MCF 10A (cell line): Measurements from ENCODE around the gene HIF1AN. TPM values are rescaled to one million over a fixed set of nuclear protein-coding genes. Genes with fewer than 3 reads are reported as not detected.

Source experiments
- BruUV-seq: library from RNA; stranded (reverse); fragments of 400-500 nt; replicated peaks from 2 replicates; lab custom pipeline; 2021; lab: Mats Ljungman, UMichigan
- CTCF ChIA-PET: fragments of 300-600 bp; sonication (Branson Sonifier 250); formaldehyde crosslinking; extraction: SDS; loops from one replicate; lab custom pipeline; 2021; ENCODE audit warnings: antibody characterized with exemption, inconsistent platforms; lab: Yijun Ruan, JAX
- POLR2A ChIA-PET: fragments of 300-600, 350-650 bp; sonication (Branson Sonifier 250); formaldehyde crosslinking; extraction: SDS; loops from one replicate; lab custom pipeline; 2020; ENCODE audit warnings: antibody characterized with exemption, inconsistent platforms; lab: Yijun Ruan, JAX
- DNase-seq: peaks from one replicate; pipeline ENCODE4 v3.0.0-alpha.2; 2018; ENCODE audit not compliant: unreplicated experiment
- H3K27ac Mint-ChIP-seq: one replicate; pipeline ENCODE4 v1.8.0; 2022; ENCODE audit warnings: mild to moderate bottlenecking, low read depth, mixed read lengths; ENCODE audit not compliant: unreplicated experiment
- H3K27me3 Mint-ChIP-seq: one replicate; pipeline ENCODE4 v1.8.0; 2022; ENCODE audit warnings: mixed read lengths; ENCODE audit not compliant: insufficient read depth, unreplicated experiment
- H3K36me3 Mint-ChIP-seq: one replicate; pipeline ENCODE4 v1.8.0; 2022; ENCODE audit warnings: mild to moderate bottlenecking, moderate library complexity, mixed read lengths; ENCODE audit not compliant: insufficient read depth, unreplicated experiment
- H3K4me1 Mint-ChIP-seq: one replicate; pipeline ENCODE4 v1.8.0; 2022; ENCODE audit warnings: mixed read lengths; ENCODE audit not compliant: insufficient read depth, unreplicated experiment
- H3K4me3 Mint-ChIP-seq: one replicate; pipeline ENCODE4 v1.8.0; 2022; ENCODE audit warnings: mild to moderate bottlenecking, moderate library complexity, mixed read lengths; ENCODE audit not compliant: unreplicated experiment
- H3K9me3 Mint-ChIP-seq: one replicate; pipeline ENCODE4 v1.8.0; 2022; ENCODE audit warnings: mixed read lengths; ENCODE audit not compliant: unreplicated experiment
- intact Hi-C: fragments of 100-400 bp; cut with micrococcal nuclease; formaldehyde crosslinking; loops from 2 replicates; pipeline ENCODE4 v1.14.1; 2022
- total RNA-seq: library from RNA; stranded (reverse); gene quantifications from 2 replicates; pipeline ENCODE4 v1.2.3, GENCODE V29; 2022
- TF ChIP-seq, protein P1 (sequence below): fragments of 200-600 bp; IDR thresholded peaks from one replicate; pipeline ENCODE4 v1.8.0; 2022; ENCODE audit warnings: antibody characterized with exemption, mild to moderate bottlenecking; ENCODE audit not compliant: unreplicated experiment

The HIF1AN gene
- total RNA-seq, 1 experiment from 2014 or later = 40.1 TPM

DNA sequence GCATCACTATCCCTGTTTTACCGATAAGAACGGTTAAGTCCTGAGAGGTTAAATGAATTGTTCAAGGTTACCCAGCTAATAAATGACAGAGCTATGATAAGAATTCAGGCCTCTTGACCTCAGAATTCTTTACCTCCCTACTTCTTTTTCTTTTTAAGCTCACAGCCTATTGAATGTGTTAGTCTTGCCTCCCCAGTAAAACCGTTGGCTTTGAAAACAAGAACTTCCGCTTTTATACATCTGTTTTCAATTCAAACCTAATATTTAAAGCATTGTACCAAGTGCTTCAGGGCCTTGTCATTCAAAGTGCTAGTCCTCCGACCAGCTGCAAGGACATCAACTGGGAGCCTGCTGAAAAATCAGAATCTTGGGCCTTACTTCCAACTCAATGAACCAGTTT lies 31.6 kb upstream of the HIF1AN start:
- intact Hi-C loops = no loop called here

DNA sequence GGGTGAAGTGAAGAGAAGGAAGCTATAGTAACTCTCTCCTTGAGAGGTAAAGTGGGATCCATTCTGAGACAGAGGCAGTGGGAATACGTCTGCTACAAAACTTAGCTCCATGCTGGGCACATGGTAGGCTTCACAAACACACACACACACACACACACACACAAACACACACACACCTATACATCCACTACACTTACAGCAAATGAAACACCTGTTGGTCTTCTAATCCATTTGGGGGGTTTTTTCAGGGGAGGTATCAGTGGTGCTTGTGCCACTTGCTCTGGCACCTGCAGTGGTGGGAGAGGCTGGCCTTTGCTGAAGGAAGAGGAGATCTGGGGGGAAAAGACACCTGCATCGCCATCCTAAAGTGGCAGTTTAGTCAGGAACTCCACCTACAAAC lies 30.6 kb upstream of the HIF1AN start:
- Mint-ChIP-seq H3K36me3 (peaks cover 32% of the 10 kb centered on the region), H3K27me3 (no peaks in the 10 kb centered on the region), H3K4me3 (no peak overlapping the region), H3K27ac (no peak overlapping the region), H3K9me3 (no peaks in the 10 kb centered on the region), H3K4me1 (no peaks in the 10 kb centered on the region)
- BruUV-seq = no TSS peak
- intact Hi-C loops = no loop called here
- DNase-seq = no peak
- POLR2A ChIA-PET = no interaction called here
- CTCF ChIA-PET = interaction anchor here (0.7 kb wide), 1 partner anchor 162 kb away, joined by 3 read pairs; no protein-coding TSS in a partner anchor
- TF ChIP-seq, protein P1, sequence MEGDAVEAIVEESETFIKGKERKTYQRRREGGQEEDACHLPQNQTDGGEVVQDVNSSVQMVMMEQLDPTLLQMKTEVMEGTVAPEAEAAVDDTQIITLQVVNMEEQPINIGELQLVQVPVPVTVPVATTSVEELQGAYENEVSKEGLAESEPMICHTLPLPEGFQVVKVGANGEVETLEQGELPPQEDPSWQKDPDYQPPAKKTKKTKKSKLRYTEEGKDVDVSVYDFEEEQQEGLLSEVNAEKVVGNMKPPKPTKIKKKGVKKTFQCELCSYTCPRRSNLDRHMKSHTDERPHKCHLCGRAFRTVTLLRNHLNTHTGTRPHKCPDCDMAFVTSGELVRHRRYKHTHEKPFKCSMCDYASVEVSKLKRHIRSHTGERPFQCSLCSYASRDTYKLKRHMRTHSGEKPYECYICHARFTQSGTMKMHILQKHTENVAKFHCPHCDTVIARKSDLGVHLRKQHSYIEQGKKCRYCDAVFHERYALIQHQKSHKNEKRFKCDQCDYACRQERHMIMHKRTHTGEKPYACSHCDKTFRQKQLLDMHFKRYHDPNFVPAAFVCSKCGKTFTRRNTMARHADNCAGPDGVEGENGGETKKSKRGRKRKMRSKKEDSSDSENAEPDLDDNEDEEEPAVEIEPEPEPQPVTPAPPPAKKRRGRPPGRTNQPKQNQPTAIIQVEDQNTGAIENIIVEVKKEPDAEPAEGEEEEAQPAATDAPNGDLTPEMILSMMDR = no peak

More for the DNA sequence above, 31.6 kb upstream of the HIF1AN start:
- ChIA-PET POLR2A (no interaction called here), CTCF (interaction anchor here (0.7 kb wide), 1 partner anchor 8 kb away, joined by 4 read pairs; no protein-coding TSS in a partner anchor)
- Mint-ChIP-seq H3K4me3 (no peak overlapping the region), H3K9me3 (no peaks in the 10 kb centered on the region), H3K4me1 (no peaks in the 10 kb centered on the region), H3K27me3 (no peaks in the 10 kb centered on the region), H3K36me3 (peaks cover 33% of the 10 kb centered on the region), H3K27ac (no peak overlapping the region)
- TF ChIP-seq, protein P1 = no peak
- BruUV-seq = no TSS peak
- DNase-seq = no peak

DNA sequence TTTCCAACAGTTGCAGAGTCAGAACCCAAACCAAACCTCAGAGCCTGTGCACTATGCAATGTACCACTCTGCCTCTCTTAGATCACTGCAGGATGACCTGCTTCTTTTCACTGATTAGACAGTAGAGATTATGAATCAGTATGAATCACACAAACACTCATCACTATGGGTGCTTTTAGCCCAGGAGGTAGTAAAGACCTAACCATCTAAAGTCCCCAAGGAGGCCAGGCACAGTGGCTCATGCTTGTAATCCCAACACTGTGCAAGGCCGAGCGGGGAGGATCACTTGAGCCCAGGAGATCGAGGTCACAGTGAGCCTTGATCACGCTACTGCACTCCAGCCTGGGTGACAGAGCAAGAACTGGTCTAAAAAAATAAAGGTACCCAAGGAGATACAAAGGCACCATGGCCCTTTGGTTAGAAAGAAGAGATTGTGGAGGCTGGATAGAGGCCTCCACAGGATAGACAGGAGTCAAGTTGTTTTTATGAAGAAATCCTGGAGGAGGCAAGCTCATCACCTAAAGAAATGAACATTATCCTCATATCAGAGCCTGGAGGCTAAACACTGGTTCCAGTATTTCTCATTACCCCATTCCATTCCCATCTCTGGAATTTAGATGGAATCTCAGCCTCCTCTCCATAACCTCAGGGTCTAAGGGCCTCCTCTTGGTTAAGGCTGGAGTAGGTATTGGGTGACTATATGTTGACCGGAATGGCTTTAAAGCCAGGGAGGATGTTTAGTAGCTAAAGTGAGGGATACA lies 29.0 kb upstream of the HIF1AN start:
- H3K27me3 Mint-ChIP-seq = no peaks in the 10 kb centered on the region
- peaks cover 15% of the 10 kb centered on the region for H3K36me3 Mint-ChIP-seq
- no peak overlapping the region for H3K27ac Mint-ChIP-seq
- ChIA-PET CTCF (interaction anchor here (0.5 to 4.3 kb wide), 8 partner anchors 11 to 372 kb away, joined by 3 to 35 read pairs (median 4); partner anchors contain the start of gene HIF1AN), POLR2A (interaction anchor here (1.0 kb wide), 1 partner anchor 8 kb away, joined by 3 read pairs; no protein-coding TSS in a partner anchor)
- intact Hi-C loops = no loop called here
- BruUV-seq = no TSS peak
- H3K4me3 Mint-ChIP-seq = no peak overlapping the region
- H3K9me3 Mint-ChIP-seq = no peaks in the 10 kb centered on the region
- no peaks in the 10 kb centered on the region for H3K4me1 Mint-ChIP-seq
- no peak for DNase-seq
- TF ChIP-seq, protein P1 = no peak

DNA sequence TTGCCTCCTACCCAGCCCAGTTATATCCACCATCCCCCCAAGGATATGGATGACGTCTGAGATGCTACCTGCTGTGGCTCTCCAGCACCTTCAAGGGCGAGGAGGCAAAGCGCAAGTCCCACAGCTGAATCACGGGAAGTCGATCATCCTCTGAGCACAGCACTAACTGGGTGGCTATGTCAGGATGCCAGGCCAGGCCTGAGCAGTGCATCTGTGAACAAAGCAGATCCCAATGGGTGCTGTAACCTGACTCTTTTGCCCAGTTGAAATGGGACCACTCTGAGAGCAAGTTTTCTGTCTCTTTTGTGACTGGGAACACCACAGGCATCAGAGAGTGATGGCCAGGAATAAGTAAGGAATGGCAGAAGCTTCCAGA lies 28.4 kb upstream of the HIF1AN start:
- H3K4me1 Mint-ChIP-seq = no peaks in the 10 kb centered on the region
- H3K9me3 Mint-ChIP-seq = no peaks in the 10 kb centered on the region
- H3K27me3 Mint-ChIP-seq = no peaks in the 10 kb centered on the region
- peaks cover 11% of the 10 kb centered on the region for H3K36me3 Mint-ChIP-seq
- no peak overlapping the region for H3K27ac Mint-ChIP-seq
- intact Hi-C loops = no loop called here
- H3K4me3 Mint-ChIP-seq = no peak overlapping the region
- TF ChIP-seq, protein P1 = no peak
- ChIA-PET CTCF (interaction anchor here (0.6 to 4.3 kb wide), 11 partner anchors 11 to 365 kb away, joined by 3 to 35 read pairs (median 4); partner anchors contain the start of gene HIF1AN), POLR2A (interaction anchor here (0.5 to 1.0 kb wide), 2 partner anchors 9 to 308 kb away, joined by 3 read pairs; no protein-coding TSS in a partner anchor)
- no peak for DNase-seq
- no TSS peak for BruUV-seq
